Activated naive CD4-positive, alpha-beta T cell treated with anti-CD3 and anti-CD28 coated beads for 36 hours (primary cell): ENCODE results near the gene NR1I2. TPM values are rescaled to one million over a fixed set of nuclear protein-coding genes. Genes with fewer than 3 reads are reported as not detected.

ENCODE experiments used
- CTCF ChIA-PET: fragments of 350-600 bp; sonication (Branson Sonifier 250); formaldehyde crosslinking; loops from one replicate; lab custom pipeline; 2021; ENCODE audit warnings: antibody characterized with exemption; lab: Charles Lee
- DNase-seq: peaks from one replicate; pipeline ENCODE4 v3.0.0-alpha.2; 2020
- H3K27ac Mint-ChIP-seq: one replicate; pipeline ENCODE4 v1.8.0; 2021; ENCODE audit warnings: mild to moderate bottlenecking, mixed read lengths
- H3K27me3 Mint-ChIP-seq: one replicate; pipeline ENCODE4 v1.8.0; 2021; ENCODE audit warnings: low read depth, mixed read lengths
- H3K36me3 Mint-ChIP-seq: one replicate; pipeline ENCODE4 v1.8.0; 2021; ENCODE audit warnings: low read depth, mixed read lengths
- H3K4me1 Mint-ChIP-seq: one replicate; pipeline ENCODE4 v1.8.0; 2021; ENCODE audit warnings: low read depth, mixed read lengths
- H3K4me3 Mint-ChIP-seq: one replicate; pipeline ENCODE4 v1.8.0; 2021; ENCODE audit warnings: mild to moderate bottlenecking, moderate library complexity, mixed read lengths
- H3K9me3 Mint-ChIP-seq: one replicate; pipeline ENCODE4 v1.8.0; 2021; ENCODE audit warnings: mixed read lengths
- intact Hi-C: fragments of 100-400 bp; cut with micrococcal nuclease; formaldehyde crosslinking; loops from one replicate; pipeline ENCODE4 v1.15.1; 2023
- total RNA-seq, 2 experiments: library from RNA; stranded (reverse); gene quantifications; one replicate each; pipeline ENCODE4 v1.2.3, GENCODE V29; 2021

NR1I2 gene
- under 1 TPM; 0.88 to 0.89 TPM for total RNA-seq

DNA sequence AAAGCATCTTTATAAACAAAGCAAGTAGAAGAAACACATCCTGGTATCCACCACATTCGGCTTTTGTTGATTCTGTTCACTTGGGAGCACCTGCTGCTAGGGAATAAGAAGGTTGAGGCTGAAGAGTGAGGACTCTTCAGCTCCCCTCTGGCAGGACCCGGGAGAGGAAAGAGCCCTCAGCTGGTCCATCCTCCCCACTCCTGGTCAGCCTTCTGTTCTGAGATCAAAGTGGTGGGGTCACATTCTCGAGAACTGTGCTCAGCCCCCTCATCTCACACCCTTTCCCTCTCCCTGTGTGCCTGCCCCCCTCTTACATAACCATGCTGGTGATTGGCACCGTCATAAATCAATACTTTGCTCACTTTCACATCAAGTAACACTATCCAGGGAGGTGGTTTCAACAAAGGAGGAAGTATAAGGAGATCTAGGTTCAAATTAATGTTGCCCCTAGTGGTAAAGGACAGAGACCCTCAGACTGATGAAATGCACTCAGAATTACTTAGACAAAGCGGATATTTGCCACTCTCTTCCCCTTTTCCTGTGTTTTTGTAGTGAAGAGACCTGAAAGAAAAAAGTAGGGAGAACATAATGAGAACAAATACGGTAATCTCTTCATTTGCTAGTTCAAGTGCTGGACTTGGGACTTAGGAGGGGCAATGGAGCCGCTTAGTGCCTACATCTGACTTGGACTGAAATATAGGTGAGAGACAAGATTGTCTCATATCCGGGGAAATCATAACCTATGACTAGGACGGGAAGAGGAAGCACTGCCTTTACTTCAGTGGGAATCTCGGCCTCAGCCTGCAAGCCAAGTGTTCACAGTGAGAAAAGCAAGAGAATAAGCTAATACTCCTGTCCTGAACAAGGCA is at the start of gene NR1I2:
Gene NR1I2, plus strand, starts transcription at position 772 of the 869 bp plus-strand sequence.
- Mint-ChIP-seq H3K4me3 (no peak within 1 kb of the TSS), H3K27ac (no peak within 1 kb of the TSS), H3K4me1 (peaks cover 7% of the 10 kb centered on the region), H3K36me3 (no peaks in the 10 kb centered on the region), H3K9me3 (peaks cover under 1% of the 10 kb centered on the region), H3K27me3 (no peaks in the 10 kb centered on the region)
- no peak for DNase-seq
- CTCF ChIA-PET, result interaction anchor here (0.6 kb wide), 2 partner anchors 24 to 550 kb away, joined by 3 to 4 read pairs; no protein-coding TSS in a partner anchor
- intact Hi-C loops, result no loop called here

DNA sequence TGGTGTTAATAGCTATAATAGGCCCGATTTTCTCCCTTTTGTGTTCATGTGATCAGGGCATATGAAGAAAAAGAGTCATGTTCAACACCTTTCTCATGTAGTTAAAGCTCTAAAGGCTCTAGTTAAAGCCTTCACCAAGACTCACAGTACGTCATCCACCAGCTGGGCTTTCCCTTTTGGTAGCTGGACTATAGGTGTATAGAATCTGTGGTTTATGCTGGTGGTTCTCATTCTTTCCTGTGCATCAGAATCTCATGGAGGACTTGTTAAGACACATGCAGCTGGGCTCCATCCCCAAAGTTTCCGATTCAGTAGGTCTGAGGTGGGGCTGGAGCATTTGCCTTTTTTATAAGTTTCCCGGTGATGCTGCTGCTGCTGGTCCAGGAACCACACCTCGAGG is 48.1 kb upstream of the NR1I2 start:
- peaks cover 3% of the 10 kb centered on the region for H3K27me3 Mint-ChIP-seq
- H3K27ac Mint-ChIP-seq, result no peak overlapping the region
- H3K36me3 Mint-ChIP-seq, result no peaks in the 10 kb centered on the region
- no peak overlapping the region for H3K4me3 Mint-ChIP-seq
- intact Hi-C loops, result no loop called here
- no peaks in the 10 kb centered on the region for H3K4me1 Mint-ChIP-seq
- DNase-seq, result no peak
- CTCF ChIA-PET, result interaction anchor here (1.4 to 1.8 kb wide), 2 partner anchors 9 to 11 kb away, joined by 4 to 5 read pairs; no protein-coding TSS in a partner anchor
- no peaks in the 10 kb centered on the region for H3K9me3 Mint-ChIP-seq

DNA sequence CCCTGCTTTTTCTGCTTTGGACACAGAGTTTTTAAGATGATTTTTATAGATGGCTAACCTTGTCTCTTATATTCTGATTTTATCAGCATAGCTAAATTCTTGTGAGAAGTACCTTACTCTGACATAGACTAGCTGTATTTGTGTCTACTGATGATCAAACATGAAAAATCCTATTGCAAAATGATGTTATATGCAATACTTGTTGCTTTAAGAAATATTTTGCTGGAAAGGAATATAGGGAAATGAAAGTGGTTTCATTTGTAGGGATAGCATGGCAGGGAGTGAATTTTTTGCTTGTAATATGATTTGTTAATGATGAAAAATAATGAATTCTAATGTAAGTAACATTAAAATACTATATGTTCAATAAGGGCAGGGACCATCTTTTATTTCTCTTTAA is 43.2 kb upstream of the NR1I2 start:
- H3K27me3 Mint-ChIP-seq, result peaks cover 23% of the 10 kb centered on the region
- CTCF ChIA-PET, result no interaction called here
- H3K27ac Mint-ChIP-seq, result no peak overlapping the region
- intact Hi-C loops, result no loop called here
- no peaks in the 10 kb centered on the region for H3K4me1 Mint-ChIP-seq
- no peak overlapping the region for H3K4me3 Mint-ChIP-seq
- DNase-seq, result no peak
- no peaks in the 10 kb centered on the region for H3K36me3 Mint-ChIP-seq
- no peaks in the 10 kb centered on the region for H3K9me3 Mint-ChIP-seq

DNA sequence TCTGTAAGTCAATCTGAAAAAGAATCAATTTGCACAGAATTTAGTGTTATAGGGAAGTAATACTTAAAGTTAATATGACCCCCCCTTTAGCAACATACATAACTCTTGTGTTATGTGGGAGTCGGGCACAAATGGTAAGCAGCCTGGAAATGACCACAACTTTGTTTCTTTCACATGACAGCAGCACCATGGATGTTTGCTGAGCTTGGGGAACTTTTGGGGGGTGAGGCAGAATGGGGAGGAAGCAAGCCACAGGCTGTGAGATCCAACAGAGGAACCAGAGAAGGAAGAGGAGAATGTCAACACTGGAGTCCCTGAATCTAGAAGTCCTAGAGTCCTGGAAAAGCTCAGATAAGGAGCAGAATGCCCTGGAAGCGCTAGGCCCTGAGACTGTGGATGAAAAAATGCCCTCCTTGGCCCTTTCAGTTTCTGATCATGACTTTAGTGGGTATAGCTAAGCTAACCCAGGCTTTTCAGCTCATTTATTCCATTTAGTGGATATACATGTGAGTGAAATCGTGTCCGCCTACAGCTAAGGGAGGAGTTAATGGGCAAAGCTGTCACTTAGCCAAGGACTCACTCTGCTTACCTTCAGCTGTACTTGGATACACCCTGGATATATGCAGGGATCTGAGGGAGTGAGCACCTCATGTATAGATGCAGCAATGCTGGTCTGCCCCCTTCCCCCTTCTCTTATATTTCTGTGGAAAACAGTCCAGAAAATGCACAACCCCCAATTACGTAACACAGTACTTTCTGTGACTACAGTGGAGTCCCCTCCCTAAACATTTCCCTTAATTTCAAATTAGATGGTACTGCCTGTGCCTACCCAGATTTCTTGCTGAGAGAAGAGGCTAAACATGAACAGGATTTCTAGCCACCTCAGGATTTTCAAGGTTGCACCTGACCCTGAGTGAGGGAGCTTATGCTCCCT is 40.0 kb upstream of the NR1I2 start:
- no peak for DNase-seq
- no peaks in the 10 kb centered on the region for H3K4me1 Mint-ChIP-seq
- CTCF ChIA-PET, result interaction anchor here (0.7 to 1.3 kb wide), 4 partner anchors 9 to 141 kb away, joined by 3 to 5 read pairs (median 3); no protein-coding TSS in a partner anchor
- H3K4me3 Mint-ChIP-seq, result no peak overlapping the region
- H3K27ac Mint-ChIP-seq, result no peak overlapping the region
- H3K27me3 Mint-ChIP-seq, result peaks cover 27% of the 10 kb centered on the region
- H3K36me3 Mint-ChIP-seq, result no peaks in the 10 kb centered on the region
- intact Hi-C loops, result no loop called here
- H3K9me3 Mint-ChIP-seq, result no peaks in the 10 kb centered on the region

DNA sequence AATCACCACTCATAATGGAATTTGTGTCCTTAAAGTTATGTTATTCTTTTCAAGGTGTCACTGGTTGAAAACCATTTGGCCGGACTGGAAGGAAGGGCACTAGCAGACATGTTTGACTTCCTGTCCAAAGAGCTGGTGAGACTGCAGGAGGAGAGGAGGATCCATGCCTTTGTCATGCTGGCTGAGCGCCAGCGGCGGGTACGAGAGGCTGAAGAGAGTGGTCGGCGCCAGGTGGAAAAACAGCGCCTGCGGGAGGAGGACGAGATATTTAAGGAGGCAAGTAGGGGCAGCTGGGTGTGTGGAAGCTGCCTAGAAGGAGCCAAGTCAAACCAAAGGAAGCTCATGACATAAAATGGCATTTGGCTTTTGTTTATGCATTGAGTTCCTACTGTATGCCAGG is 38.0 kb upstream of the NR1I2 start:
- Mint-ChIP-seq H3K27ac (no peak overlapping the region), H3K36me3 (no peaks in the 10 kb centered on the region), H3K27me3 (peaks cover 26% of the 10 kb centered on the region), H3K9me3 (no peaks in the 10 kb centered on the region), H3K4me1 (no peaks in the 10 kb centered on the region), H3K4me3 (no peak overlapping the region)
- intact Hi-C loops, result no loop called here
- DNase-seq, result no peak
- CTCF ChIA-PET, result interaction anchor here (0.6 to 1.4 kb wide), 3 partner anchors 26 to 243 kb away, joined by 3 read pairs; no protein-coding TSS in a partner anchor

DNA sequence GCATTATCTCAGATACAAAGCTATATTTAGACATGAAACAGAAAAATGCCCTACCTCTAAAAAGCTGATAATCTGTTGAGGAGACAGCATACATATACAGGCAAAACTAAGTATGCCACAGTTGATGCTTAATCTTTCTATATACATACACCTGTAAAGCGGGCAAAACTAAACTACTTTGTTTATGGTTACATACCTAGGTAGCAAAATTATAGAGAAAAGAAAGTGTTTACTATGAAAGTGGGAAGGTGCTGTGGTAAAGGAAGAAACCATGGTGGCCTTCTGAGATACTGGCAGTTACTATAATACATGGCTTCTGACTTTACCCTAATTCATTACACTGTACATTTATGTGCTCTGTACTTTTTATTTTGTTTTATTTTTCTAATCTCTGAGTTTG is 36.0 kb upstream of the NR1I2 start:
- no peaks in the 10 kb centered on the region for H3K4me1 Mint-ChIP-seq
- CTCF ChIA-PET, result interaction anchor here (0.6 kb wide), 1 partner anchor 392 kb away, joined by 4 read pairs; no protein-coding TSS in a partner anchor
- no peak overlapping the region for H3K27ac Mint-ChIP-seq
- H3K27me3 Mint-ChIP-seq, result peaks cover 24% of the 10 kb centered on the region
- no peaks in the 10 kb centered on the region for H3K9me3 Mint-ChIP-seq
- no peak overlapping the region for H3K4me3 Mint-ChIP-seq
- intact Hi-C loops, result no loop called here
- DNase-seq, result no peak
- H3K36me3 Mint-ChIP-seq, result no peaks in the 10 kb centered on the region

DNA sequence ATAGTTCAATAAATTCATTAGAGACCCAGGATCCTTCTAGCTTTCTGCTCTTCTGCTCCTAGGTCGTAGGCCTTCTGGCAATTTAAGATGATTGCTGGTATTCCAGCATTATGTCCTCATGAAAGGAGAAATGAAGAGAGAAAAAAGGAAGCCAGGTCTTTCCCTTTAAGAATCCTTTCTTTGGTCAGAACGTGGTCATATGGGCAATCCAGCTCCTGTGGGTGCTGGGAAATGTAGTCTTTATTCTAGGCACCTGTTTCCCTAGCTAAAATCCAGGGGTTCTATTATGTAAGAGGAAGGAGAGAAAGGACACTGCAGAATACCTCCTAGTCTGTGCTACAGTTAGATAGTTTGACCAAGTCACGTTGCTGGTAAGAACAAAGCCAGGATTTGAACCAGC is 35.5 kb upstream of the NR1I2 start:
- DNase-seq, result no peak
- CTCF ChIA-PET, result interaction anchor here (0.6 kb wide), 1 partner anchor 392 kb away, joined by 4 read pairs; no protein-coding TSS in a partner anchor
- H3K4me3 Mint-ChIP-seq, result no peak overlapping the region
- H3K27ac Mint-ChIP-seq, result no peak overlapping the region
- intact Hi-C loops, result no loop called here
- no peaks in the 10 kb centered on the region for H3K4me1 Mint-ChIP-seq
- no peaks in the 10 kb centered on the region for H3K36me3 Mint-ChIP-seq
- H3K9me3 Mint-ChIP-seq, result no peaks in the 10 kb centered on the region
- H3K27me3 Mint-ChIP-seq, result peaks cover 23% of the 10 kb centered on the region

DNA sequence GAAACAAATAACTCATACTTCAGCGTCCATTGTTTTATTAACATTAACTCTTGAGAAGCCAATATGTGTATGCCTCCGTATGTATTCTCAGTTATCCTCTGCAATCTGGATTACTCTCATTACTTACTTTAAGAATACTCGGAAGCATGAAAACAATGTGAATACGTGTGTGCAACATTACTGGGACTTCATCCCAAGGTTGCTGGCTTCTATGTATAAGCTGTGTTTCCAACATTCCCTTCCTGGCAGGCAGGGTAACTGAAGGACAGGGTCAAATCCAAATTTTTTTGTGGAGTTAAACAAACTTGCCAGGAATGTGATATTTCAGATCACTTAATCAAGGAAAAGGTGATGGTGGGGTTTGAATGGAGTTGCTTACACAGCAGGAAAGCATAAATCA is 34.5 kb upstream of the NR1I2 start:
- no peaks in the 10 kb centered on the region for H3K36me3 Mint-ChIP-seq

DNA sequence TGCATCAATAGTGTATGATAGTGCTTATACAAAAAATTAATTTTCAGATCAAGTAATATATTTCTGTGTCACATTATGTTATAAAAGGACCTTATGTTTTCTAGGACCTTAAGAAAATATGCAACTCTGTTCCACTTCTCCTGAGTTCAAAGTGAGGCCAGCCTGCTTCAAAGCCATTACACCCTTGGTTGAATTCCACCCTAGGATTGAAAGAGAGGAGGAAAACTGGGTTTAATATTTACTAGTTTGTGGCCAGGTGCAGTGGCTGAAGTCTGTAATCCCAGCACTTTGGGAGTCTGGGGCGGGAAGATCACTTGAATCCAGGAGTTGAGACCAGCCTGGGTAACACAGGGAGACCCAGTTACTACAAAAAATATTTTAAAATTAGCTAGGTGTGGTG is 32.9 kb upstream of the NR1I2 start:
- Mint-ChIP-seq H3K9me3 (no peaks in the 10 kb centered on the region), H3K27ac (no peak overlapping the region), H3K4me1 (no peaks in the 10 kb centered on the region), H3K4me3 (no peak overlapping the region), H3K27me3 (peaks cover 10% of the 10 kb centered on the region), H3K36me3 (no peaks in the 10 kb centered on the region)
- DNase-seq, result no peak
- CTCF ChIA-PET, result no interaction called here
- intact Hi-C loops, result no loop called here

More for the DNA sequence above, 34.5 kb upstream of the NR1I2 start:
- Mint-ChIP-seq H3K9me3 (no peaks in the 10 kb centered on the region), H3K4me3 (no peak overlapping the region), H3K27me3 (peaks cover 15% of the 10 kb centered on the region), H3K4me1 (no peaks in the 10 kb centered on the region), H3K27ac (no peak overlapping the region)
- CTCF ChIA-PET, result no interaction called here
- DNase-seq, result no peak
- intact Hi-C loops, result no loop called here

DNA sequence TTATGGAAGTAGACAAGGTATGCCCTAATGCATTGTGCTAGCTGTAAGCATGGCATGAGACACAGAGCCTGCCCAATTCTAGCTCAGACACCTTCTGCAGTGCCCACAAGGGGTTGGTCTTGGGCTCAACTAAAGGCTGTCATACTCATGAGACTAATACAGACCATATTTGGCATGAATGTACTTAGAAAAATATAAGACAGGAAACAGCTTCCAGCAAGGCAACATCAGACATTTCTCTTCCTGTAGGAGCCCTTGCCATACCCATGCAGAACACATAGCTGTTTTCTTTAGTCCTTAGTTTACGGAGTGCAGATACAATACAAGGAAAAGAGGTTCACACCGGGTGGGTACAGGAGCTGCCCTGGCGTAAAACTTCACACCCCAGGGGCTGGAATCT is 30.5 kb upstream of the NR1I2 start:
- Mint-ChIP-seq H3K27me3 (peaks cover 13% of the 10 kb centered on the region), H3K36me3 (no peaks in the 10 kb centered on the region), H3K27ac (no peak overlapping the region), H3K9me3 (no peaks in the 10 kb centered on the region), H3K4me3 (no peak overlapping the region), H3K4me1 (no peaks in the 10 kb centered on the region)
- CTCF ChIA-PET, result no interaction called here
- intact Hi-C loops, result no loop called here
- DNase-seq, result no peak

DNA sequence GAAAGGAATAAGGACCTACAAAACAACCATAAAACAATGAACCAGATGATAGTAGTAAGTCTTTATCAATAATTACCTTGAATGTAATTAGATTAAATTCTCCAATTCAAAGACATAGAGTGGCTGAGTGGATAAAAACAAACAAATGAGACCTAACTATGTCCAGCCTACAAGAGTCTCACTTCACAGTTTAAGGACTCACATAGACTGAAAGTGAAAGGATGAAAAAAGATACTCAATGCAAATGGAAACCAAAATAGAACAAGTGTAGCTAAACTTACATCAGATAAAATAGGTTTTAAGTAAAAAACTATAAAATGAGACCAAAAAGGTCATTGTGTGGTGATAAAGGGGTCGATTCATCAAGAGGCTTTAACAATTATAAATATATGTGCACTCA is 21.9 kb upstream of the NR1I2 start:
- no peak for DNase-seq
- H3K27ac Mint-ChIP-seq, result no peak overlapping the region
- intact Hi-C loops, result no loop called here
- no peaks in the 10 kb centered on the region for H3K36me3 Mint-ChIP-seq
- CTCF ChIA-PET, result no interaction called here
- no peak overlapping the region for H3K4me3 Mint-ChIP-seq
- peaks cover 7% of the 10 kb centered on the region for H3K27me3 Mint-ChIP-seq
- peaks cover 2% of the 10 kb centered on the region for H3K9me3 Mint-ChIP-seq
- no peaks in the 10 kb centered on the region for H3K4me1 Mint-ChIP-seq

DNA sequence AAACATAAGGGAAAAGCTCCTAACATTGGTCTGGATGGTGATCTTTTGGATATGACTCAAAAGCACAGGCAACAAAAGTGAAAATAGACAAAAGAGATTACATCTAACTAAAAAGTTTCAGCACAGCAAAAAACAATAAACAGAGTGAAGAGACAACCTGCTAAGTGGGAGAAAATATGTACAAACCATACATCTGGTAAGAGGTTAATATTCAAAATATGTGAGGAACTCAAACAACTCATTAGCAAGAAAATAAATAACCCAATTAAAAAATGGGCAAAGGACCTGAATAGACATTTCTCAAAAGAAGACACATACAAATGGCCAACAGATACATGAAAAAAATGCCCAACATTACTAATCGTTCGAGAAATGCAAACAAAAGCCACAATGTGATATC is 19.0 kb upstream of the NR1I2 start:
- no peak overlapping the region for H3K27ac Mint-ChIP-seq
- DNase-seq, result no peak
- no peaks in the 10 kb centered on the region for H3K4me1 Mint-ChIP-seq
- intact Hi-C loops, result no loop called here
- H3K9me3 Mint-ChIP-seq, result peaks cover 2% of the 10 kb centered on the region
- H3K27me3 Mint-ChIP-seq, result peaks cover 2% of the 10 kb centered on the region
- no peaks in the 10 kb centered on the region for H3K36me3 Mint-ChIP-seq
- H3K4me3 Mint-ChIP-seq, result no peak overlapping the region
- CTCF ChIA-PET, result no interaction called here
